Endothelial cell of umbilical vein (primary cell): ENCODE data around the gene ADD1.

Experiments
- CTCF ChIP-seq, 2 donors: IDR thresholded peaks; 1 replicate in 1 of 2; 2 replicates in 1 of 2; pipeline ENCODE4 v1.5.1; 2011; ENCODE audit warnings: low read length in 2 of 2, mild to moderate bottlenecking in 2 of 2, moderate library complexity in 2 of 2, control low read depth in 1 of 2, inconsistent platforms in 1 of 2, low read depth in 1 of 2; ENCODE audit not compliant: insufficient read depth in 1 of 2; ENCODE audit errors: extremely low read depth in 1 of 2
- EZH2 ChIP-seq: IDR thresholded peaks from 2 replicates; pipeline ENCODE4 v1.6.1; 2012; ENCODE audit warnings: borderline replicate concordance, low read depth, mild to moderate bottlenecking, moderate library complexity, low read length, inconsistent platforms; ENCODE audit not compliant: severe bottlenecking
- FOS ChIP-seq: IDR thresholded peaks from 2 replicates; pipeline ENCODE4 v1.6.1; 2011; ENCODE audit warnings: mild to moderate bottlenecking, low read length, moderate library complexity, borderline replicate concordance; ENCODE audit not compliant: insufficient read depth
- GATA2 ChIP-seq: IDR thresholded peaks from 2 replicates; pipeline ENCODE4 v1.7.0; 2011; ENCODE audit warnings: low read depth, mild to moderate bottlenecking, moderate library complexity, mixed read lengths, low read length; ENCODE audit not compliant: insufficient read length, insufficient read depth
- JUN ChIP-seq: IDR thresholded peaks from 2 replicates; pipeline ENCODE4 v1.6.1; 2011; ENCODE audit warnings: borderline replicate concordance, low read depth; ENCODE audit not compliant: insufficient read length, insufficient read depth
- MYC ChIP-seq: IDR thresholded peaks from one replicate; pipeline ENCODE4 v1.6.1; 2011; ENCODE audit warnings: mild to moderate bottlenecking, low read depth, low read length
- POLR2A ChIP-seq: IDR thresholded peaks from 2 replicates; pipeline ENCODE4 v1.6.1; 2012; ENCODE audit warnings: low read depth, mild to moderate bottlenecking, control low read depth, low read length
- POLR2AphosphoS5 ChIP-seq: IDR thresholded peaks from 2 replicates; pipeline ENCODE4 v1.6.1; 2012; ENCODE audit warnings: low read depth, mild to moderate bottlenecking, control low read depth, low read length, moderate library complexity; ENCODE audit not compliant: insufficient read depth
- TF ChIP-seq, protein P1 (sequence below): IDR thresholded peaks from 2 replicates; pipeline ENCODE4 v1.6.1; 2011; ENCODE audit not compliant: insufficient read depth, insufficient read length

DNA sequence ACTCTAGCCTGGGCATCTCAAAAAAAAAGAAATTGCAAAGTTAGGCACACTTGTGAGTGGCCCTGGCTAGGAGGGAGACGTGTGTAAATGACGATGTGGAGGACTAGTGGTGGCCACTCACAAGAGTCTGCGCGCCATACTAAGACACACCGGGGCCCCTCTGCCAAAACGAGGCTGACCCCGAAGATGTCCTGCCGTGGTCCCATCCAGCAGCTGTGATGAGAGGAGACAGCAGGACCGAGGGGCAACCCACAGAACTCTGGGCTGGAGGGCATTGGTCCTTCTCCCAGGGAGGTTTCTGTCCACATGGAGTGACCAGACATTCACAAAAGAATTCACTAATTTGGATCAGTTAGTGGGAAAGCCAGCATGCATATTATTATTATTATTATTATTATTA is 72.1 kb downstream of the ADD1 start:
- TF ChIP-seq CTCF (IDR thresholded peaks at IDR 0.05; ENCODE audit: extremely low read depth in 1 of 2, insufficient read depth in 1 of 2, low read depth in 1 of 2, low read length in 2 of 2) (no peak), EZH2 (no peak), POLR2A (no peak), MYC (no peak), POLR2AphosphoS5 (no peak), FOS (no peak), GATA2 (no peak), JUN (no peak)
- TF ChIP-seq, protein P1, sequence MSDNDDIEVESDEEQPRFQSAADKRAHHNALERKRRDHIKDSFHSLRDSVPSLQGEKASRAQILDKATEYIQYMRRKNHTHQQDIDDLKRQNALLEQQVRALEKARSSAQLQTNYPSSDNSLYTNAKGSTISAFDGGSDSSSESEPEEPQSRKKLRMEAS, result no peak
